OCI-LY7 (cell line): ENCODE measurements around the gene WASF2. TPM values are rescaled to one million over a fixed set of nuclear protein-coding genes. Genes with fewer than 3 reads are reported as not detected.
A peak's percentile ranks its signal among the peaks of the same experiment; 100 is the strongest.

Source experiments
- BruUV-seq: library from RNA; stranded (reverse); fragments of 400-500 nt; replicated peaks from 2 replicates; lab custom pipeline; 2021; lab: Mats Ljungman, UMichigan
- CTCF ChIA-PET: fragments of 300-600 bp; sonication (Branson Sonifier 250); formaldehyde crosslinking; loops from one replicate; lab custom pipeline; 2022; ENCODE audit warnings: antibody characterized with exemption; ENCODE audit not compliant: unreplicated experiment; lab: Charles Lee
- POLR2A ChIA-PET: fragments of 300-600 bp; sonication (Branson Sonifier 250); formaldehyde crosslinking; loops from one replicate; lab custom pipeline; 2022; ENCODE audit warnings: antibody characterized with exemption; lab: Charles Lee
- DNase-seq: peaks from one replicate; pipeline ENCODE4 v3.0.0-alpha.2; 2015; ENCODE audit warnings: low spot score
- H2AFZ ChIP-seq: fragments of 200-600 bp; sonication (generic), shearing (Covaris generic); 2 replicates; pipeline ENCODE4 v1.6.1; 2014; ENCODE audit warnings: mild to moderate bottlenecking, antibody characterized with exemption, low read length, moderate library complexity
- H3K27ac ChIP-seq: fragments of 200-600 bp; sonication (generic); 2 replicates; pipeline ENCODE4 v1.5.1; 2014; ENCODE audit warnings: mixed run types, low read depth, mild to moderate bottlenecking, moderate library complexity, low read length, inconsistent platforms; ENCODE audit not compliant: poor library complexity, severe bottlenecking
- H3K36me3 ChIP-seq: fragments of 200-600 bp; sonication (generic); 2 replicates; pipeline ENCODE4 v1.6.1; 2014; ENCODE audit warnings: mild to moderate bottlenecking, antibody characterized with exemption, low read length, moderate library complexity, mixed read lengths; ENCODE audit not compliant: insufficient read depth
- H3K4me1 ChIP-seq: fragments of 200-600 bp; sonication (generic); 2 replicates; pipeline ENCODE4 v1.5.1; 2014; ENCODE audit warnings: mild to moderate bottlenecking, low read length; ENCODE audit not compliant: insufficient read depth, poor library complexity, severe bottlenecking
- H3K4me2 ChIP-seq: fragments of 200-600 bp; sonication (generic); 2 replicates; pipeline ENCODE4 v1.6.1; 2014; ENCODE audit warnings: mild to moderate bottlenecking, low read length
- H3K4me3 ChIP-seq: fragments of 200-600 bp; sonication (generic); 2 replicates; pipeline ENCODE4 v1.5.1; 2014; ENCODE audit warnings: mild to moderate bottlenecking, low read depth, low read length; ENCODE audit not compliant: poor library complexity, severe bottlenecking
- H3K79me2 ChIP-seq: fragments of 200-600 bp; sonication (generic); 2 replicates; pipeline ENCODE4 v1.6.1; 2016; ENCODE audit warnings: low read depth, mild to moderate bottlenecking, low read length, moderate library complexity, mixed read lengths; ENCODE audit not compliant: insufficient read depth
- H3K9me2 ChIP-seq: fragments of 200-600 bp; sonication (generic); 2 replicates; pipeline ENCODE4 v1.6.1; 2016; ENCODE audit warnings: mild to moderate bottlenecking, low read length, mixed read lengths; ENCODE audit not compliant: insufficient read depth
- H3K9me3 ChIP-seq: fragments of 200-600 bp; sonication (generic); 2 replicates; pipeline ENCODE4 v1.6.1; 2014; ENCODE audit warnings: mild to moderate bottlenecking, mixed run types, low read length, mixed read lengths
- H4K20me1 ChIP-seq: fragments of 200-600 bp; sonication (generic); 2 replicates; pipeline ENCODE4 v1.6.1; 2014; ENCODE audit warnings: mild to moderate bottlenecking, antibody characterized with exemption, low read length, moderate library complexity, mixed read lengths; ENCODE audit not compliant: insufficient read depth
- EZH2phosphoT487 ChIP-seq: fragments of 200-600 bp; sonication (generic); IDR thresholded peaks from 2 replicates; pipeline ENCODE4 v1.6.1; 2018; ENCODE audit warnings: low read depth, borderline replicate concordance, mild to moderate bottlenecking, mixed run types, antibody characterized with exemption, low read length, moderate library complexity, mixed read lengths
- intact Hi-C: fragments of 100-400 bp; cut with micrococcal nuclease; formaldehyde crosslinking; loops from one replicate; pipeline ENCODE4 v1.10.0; 2022; ENCODE audit not compliant: unreplicated experiment
- total RNA-seq, 2 experiments: library from RNA; depleted of rRNA in 1 of 2; stranded (reverse); fragments of >200 nt in 1 of 2; shearing (Covaris generic) in 1 of 2; gene quantifications; 2 replicates each; pipeline ENCODE4 v1.2.3, GENCODE V29; 2014 to 2022
- TF ChIP-seq, protein P1 (sequence below): fragments of 200-600 bp; sonication (generic); conservative IDR thresholded peaks from 2 replicates; pipeline ENCODE4 v1.5.1; 2014; ENCODE audit warnings: mild to moderate bottlenecking, antibody characterized with exemption, low read length, moderate library complexity, mixed read lengths

Gene WASF2
- total RNA-seq, 2 experiments from 2014 or later, result 26.9 to 106 TPM

DNA sequence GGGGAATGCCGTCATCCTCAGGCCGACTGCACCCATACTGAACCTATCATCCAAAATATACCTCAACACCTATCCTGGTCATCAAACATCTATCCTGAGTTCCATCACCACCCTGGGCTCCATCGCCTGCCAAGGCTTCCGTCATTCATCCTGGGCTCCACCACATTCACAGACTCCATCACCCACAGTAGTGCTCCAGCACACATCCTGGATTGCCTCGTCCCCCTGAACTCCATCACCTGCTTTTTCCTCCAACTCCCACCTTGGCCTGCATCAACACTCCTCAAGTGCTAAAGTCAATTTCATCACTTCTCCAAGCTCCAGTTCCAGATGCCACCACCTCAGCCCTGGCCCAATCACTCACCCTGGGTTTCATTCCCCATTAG, 131.0 kb downstream of the WASF2 start:
- H3K4me1 ChIP-seq, result peaks cover 26% of the 10 kb centered on the region
- intact Hi-C loops, result loop anchor here (10.0 kb wide), 1 partner anchor 54 kb away; no protein-coding TSS in a partner anchor

DNA sequence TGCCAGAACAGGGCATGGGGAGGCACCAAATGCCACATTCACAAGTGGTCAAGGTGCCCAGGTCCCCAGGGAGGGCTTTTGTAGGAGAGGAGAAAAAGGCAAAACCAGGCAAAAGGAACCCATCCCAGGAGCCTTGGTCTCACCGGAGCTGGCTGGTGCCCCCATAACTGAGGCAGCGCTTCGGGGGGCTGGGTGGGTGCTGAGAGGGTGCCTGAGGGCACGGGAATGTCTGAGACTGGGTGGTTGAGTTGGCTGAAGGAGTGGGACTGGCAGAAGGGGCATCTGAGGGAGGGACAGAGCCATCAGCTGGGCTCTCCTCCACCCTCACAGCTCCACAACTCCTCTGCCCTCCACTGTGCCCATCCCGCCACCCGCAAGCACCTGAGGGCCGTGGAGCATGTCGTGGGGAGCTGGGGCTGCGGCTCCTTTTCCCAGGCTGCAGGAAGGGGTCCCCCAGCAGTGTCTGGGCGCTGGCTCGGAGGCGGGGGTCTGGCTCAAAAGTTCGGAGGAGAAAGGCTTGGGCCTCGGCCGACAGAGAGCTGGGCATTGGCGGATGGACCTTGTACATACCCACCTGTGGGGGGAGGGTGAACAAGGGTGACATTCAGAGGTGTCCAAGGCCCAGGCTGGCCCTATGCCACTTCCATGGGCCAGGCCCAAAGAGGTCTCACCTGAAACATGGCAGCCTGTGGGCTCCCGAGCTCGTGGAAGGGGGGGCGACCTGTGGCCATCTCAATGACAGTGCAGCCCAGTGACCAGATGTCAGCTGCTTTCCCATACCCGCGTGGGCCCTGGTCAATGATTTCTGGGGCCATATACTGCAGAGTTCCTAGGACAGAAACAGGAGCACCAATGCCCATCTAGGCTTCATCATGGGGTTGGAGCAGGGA, 131.7 kb downstream of the WASF2 start:
- no peak overlapping the region; the same call in 1 of the 2 replicates for H2AFZ ChIP-seq
- H4K20me1 ChIP-seq, result no peaks in the 10 kb centered on the region
- TF ChIP-seq, protein P1, sequence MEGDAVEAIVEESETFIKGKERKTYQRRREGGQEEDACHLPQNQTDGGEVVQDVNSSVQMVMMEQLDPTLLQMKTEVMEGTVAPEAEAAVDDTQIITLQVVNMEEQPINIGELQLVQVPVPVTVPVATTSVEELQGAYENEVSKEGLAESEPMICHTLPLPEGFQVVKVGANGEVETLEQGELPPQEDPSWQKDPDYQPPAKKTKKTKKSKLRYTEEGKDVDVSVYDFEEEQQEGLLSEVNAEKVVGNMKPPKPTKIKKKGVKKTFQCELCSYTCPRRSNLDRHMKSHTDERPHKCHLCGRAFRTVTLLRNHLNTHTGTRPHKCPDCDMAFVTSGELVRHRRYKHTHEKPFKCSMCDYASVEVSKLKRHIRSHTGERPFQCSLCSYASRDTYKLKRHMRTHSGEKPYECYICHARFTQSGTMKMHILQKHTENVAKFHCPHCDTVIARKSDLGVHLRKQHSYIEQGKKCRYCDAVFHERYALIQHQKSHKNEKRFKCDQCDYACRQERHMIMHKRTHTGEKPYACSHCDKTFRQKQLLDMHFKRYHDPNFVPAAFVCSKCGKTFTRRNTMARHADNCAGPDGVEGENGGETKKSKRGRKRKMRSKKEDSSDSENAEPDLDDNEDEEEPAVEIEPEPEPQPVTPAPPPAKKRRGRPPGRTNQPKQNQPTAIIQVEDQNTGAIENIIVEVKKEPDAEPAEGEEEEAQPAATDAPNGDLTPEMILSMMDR, result no peak
- no peak for TF ChIP-seq EZH2phosphoT487
- ChIA-PET POLR2A (no interaction called here), CTCF (interaction anchor here (1.1 kb wide), 1 partner anchor 56 kb away, joined by 5 read pairs; no protein-coding TSS in a partner anchor)
- no peaks in the 10 kb centered on the region for H3K9me2 ChIP-seq
- no peaks in the 10 kb centered on the region for H3K79me2 ChIP-seq
- no peak overlapping the region for H3K4me3 ChIP-seq
- no TSS peak for BruUV-seq
- H3K4me2 ChIP-seq, result peak overlapping the region; percentile 84
- H3K36me3 ChIP-seq, result no peaks in the 10 kb centered on the region
- H3K9me3 ChIP-seq, result no peaks in the 10 kb centered on the region
- intact Hi-C loops, result loop anchor here (10.0 kb wide), 1 partner anchor 53 kb away; no protein-coding TSS in a partner anchor
- H3K27ac ChIP-seq, result no peak overlapping the region
- peaks cover 26% of the 10 kb centered on the region for H3K4me1 ChIP-seq
- no peak for DNase-seq

More for the DNA sequence above, 131.0 kb downstream of the WASF2 start:
- no peak overlapping the region for H3K4me3 ChIP-seq
- no peaks in the 10 kb centered on the region for H3K36me3 ChIP-seq
- H3K9me3 ChIP-seq, result no peaks in the 10 kb centered on the region
- H3K27ac ChIP-seq, result no peak overlapping the region
- BruUV-seq, result no TSS peak
- no peak overlapping the region for H3K4me2 ChIP-seq
- ChIA-PET CTCF (no interaction called here), POLR2A (no interaction called here)
- TF ChIP-seq, protein P1, result no peak
- TF ChIP-seq EZH2phosphoT487, result no peak
- no peak overlapping the region for H2AFZ ChIP-seq
- H3K79me2 ChIP-seq, result no peaks in the 10 kb centered on the region
- no peak for DNase-seq
- H3K9me2 ChIP-seq, result no peaks in the 10 kb centered on the region
- H4K20me1 ChIP-seq, result no peaks in the 10 kb centered on the region
